Stimulated activated naive CD8-positive, alpha-beta T cell treated with anti-CD3 and anti-CD28 coated beads, Interleukin-15, amount 100 ng/mL, for 72 hours (primary cell): ENCODE results near the gene TUBA3C.
"Not testable (repeated sequence)": the region's sequence is repeated elsewhere in the genome, so short reads cannot be mapped to it uniquely, and the experiment has no call there.

Source experiments
- ATAC-seq: fragments of 150-1000 bp; cut with Tn5 transposase; 2 replicates; pipeline ENCODE4 v1.10.0; 2021; ENCODE audit warnings: mild to moderate bottlenecking, moderate library complexity
- DNase-seq, 2 donors: peaks; one replicate each; pipeline ENCODE4 v3.0.0; 2021 to 2022
- H3K27ac Mint-ChIP-seq, 2 donors: one replicate each; pipeline ENCODE4 v1.8.0; 2022; ENCODE audit warnings: mild to moderate bottlenecking in 2 of 2, mixed read lengths in 2 of 2, moderate library complexity in 2 of 2
- H3K27me3 Mint-ChIP-seq: one replicate; pipeline ENCODE4 v1.8.0; 2022; ENCODE audit warnings: mixed read lengths
- H3K4me1 Mint-ChIP-seq: one replicate; pipeline ENCODE4 v1.8.0; 2022; ENCODE audit warnings: mild to moderate bottlenecking, mixed read lengths
- H3K4me3 Mint-ChIP-seq, 2 donors: one replicate each; pipeline ENCODE4 v1.8.0; 2022; ENCODE audit warnings: mild to moderate bottlenecking in 2 of 2, mixed read lengths in 2 of 2, moderate library complexity in 1 of 2
- H3K9me3 Mint-ChIP-seq, 2 donors: one replicate each; pipeline ENCODE4 v1.8.0; 2022; ENCODE audit warnings: mixed read lengths in 2 of 2

Gene TUBA3C

GRCh38 chr13:19181621-19182485 is at the start of gene TUBA3C:
Gene TUBA3C, minus strand, starts transcription at chr13:19181824. Its CDS starts 77 bp downstream, at chr13:19181747.
- no peaks in the 10 kb centered on the region for H3K27me3 Mint-ChIP-seq
- H3K27ac Mint-ChIP-seq, result peak within 1 kb of the TSS in 1 of 2 donors; percentile 12
- no peaks in the 10 kb centered on the region for H3K4me1 Mint-ChIP-seq
- ATAC-seq, result no peak
- peaks cover 0 to 7% of the 10 kb centered on the region in 2 donors for H3K9me3 Mint-ChIP-seq
- H3K4me3 Mint-ChIP-seq, result no peak within 1 kb of the TSS
- DNase-seq, result no peak

GRCh38 chr13:19207413-19207812 is 25.8 kb upstream of the TUBA3C start:
- H3K9me3 Mint-ChIP-seq, H3K4me3 Mint-ChIP-seq, H3K27ac Mint-ChIP-seq, DNase-seq, H3K27me3 Mint-ChIP-seq, ATAC-seq, H3K4me1 Mint-ChIP-seq: not testable (repeated sequence)

GRCh38 chr13:19192622-19193021 is 11.0 kb upstream of the TUBA3C start:
- not testable (repeated sequence) for H3K27ac Mint-ChIP-seq, H3K27me3 Mint-ChIP-seq, H3K4me1 Mint-ChIP-seq, H3K4me3 Mint-ChIP-seq, DNase-seq, ATAC-seq, H3K9me3 Mint-ChIP-seq

- not testable (repeated sequence) for DNase-seq, H3K27ac Mint-ChIP-seq, ATAC-seq, H3K9me3 Mint-ChIP-seq, H3K27me3 Mint-ChIP-seq, H3K4me3 Mint-ChIP-seq, H3K4me1 Mint-ChIP-seq
Measured at GRCh38 chr13:19189911-19190310, 8.3 kb upstream of the TUBA3C start.

- not testable (repeated sequence) for H3K27me3 Mint-ChIP-seq
Measured at GRCh38 chr13:19189368-19189767, 7.7 kb upstream of the TUBA3C start.

GRCh38 chr13:19185865-19186645 is 4.4 kb upstream of the TUBA3C start:
- no peak for DNase-seq
- peaks cover 0 to 7% of the 10 kb centered on the region in 2 donors for H3K9me3 Mint-ChIP-seq
- ATAC-seq, result no peak
- H3K4me1 Mint-ChIP-seq, result no peaks in the 10 kb centered on the region
- peak overlapping the region in 1 of 2 donors; percentile 34 for H3K27ac Mint-ChIP-seq
- no peak overlapping the region for H3K4me3 Mint-ChIP-seq
- H3K27me3 Mint-ChIP-seq, result no peaks in the 10 kb centered on the region

More at GRCh38 chr13:19189368-19189767, 7.7 kb upstream of the TUBA3C start:
- not testable (repeated sequence) for H3K27ac Mint-ChIP-seq, ATAC-seq, H3K4me1 Mint-ChIP-seq, H3K4me3 Mint-ChIP-seq, DNase-seq, H3K9me3 Mint-ChIP-seq

- Mint-ChIP-seq H3K27me3 (no peaks in the 10 kb centered on the region), H3K27ac (no peak overlapping the region), H3K4me1 (no peaks in the 10 kb centered on the region), H3K9me3 (peaks cover 0 to 7% of the 10 kb centered on the region in 2 donors), H3K4me3 (no peak overlapping the region)
- DNase-seq (no peak), ATAC-seq (no peak)
Measured at GRCh38 chr13:19185086-19185864, 3.7 kb upstream of the TUBA3C start.

- peaks cover 0 to 7% of the 10 kb centered on the region in 2 donors for H3K9me3 Mint-ChIP-seq
- H3K4me1 Mint-ChIP-seq, result no peaks in the 10 kb centered on the region
- no peaks in the 10 kb centered on the region for H3K27me3 Mint-ChIP-seq
- H3K4me3 Mint-ChIP-seq, result no peak overlapping the region
- no peak for DNase-seq
- H3K27ac Mint-ChIP-seq, result no peak overlapping the region
- ATAC-seq, result no peak
Measured at GRCh38 chr13:19184176-19184575, 2.6 kb upstream of the TUBA3C start.

GRCh38 chr13:19183676-19184075 is 2.1 kb upstream of the TUBA3C start:
- H3K9me3 Mint-ChIP-seq, result peaks cover 0 to 7% of the 10 kb centered on the region in 2 donors
- no peak overlapping the region for H3K4me3 Mint-ChIP-seq
- H3K4me1 Mint-ChIP-seq, result no peaks in the 10 kb centered on the region
- no peaks in the 10 kb centered on the region for H3K27me3 Mint-ChIP-seq
- ATAC-seq, result no peak
- H3K27ac Mint-ChIP-seq, result no peak overlapping the region
- DNase-seq, result no peak

- Mint-ChIP-seq H3K27ac (no peak overlapping the region), H3K4me1 (no peaks in the 10 kb centered on the region), H3K27me3 (no peaks in the 10 kb centered on the region), H3K9me3 (peaks cover 0 to 7% of the 10 kb centered on the region in 2 donors), H3K4me3 (no peak overlapping the region)
- ATAC-seq (no peak), DNase-seq (no peak)
Measured at GRCh38 chr13:19182536-19182935, 912 bp upstream of the TUBA3C start.

GRCh38 chr13:19181021-19181620 is 503 bp downstream of the TUBA3C start:
- no peaks in the 10 kb centered on the region for H3K27me3 Mint-ChIP-seq
- no peak overlapping the region for H3K27ac Mint-ChIP-seq
- H3K4me1 Mint-ChIP-seq, result no peaks in the 10 kb centered on the region
- no peak for DNase-seq
- ATAC-seq, result no peak
- no peak overlapping the region for H3K4me3 Mint-ChIP-seq
- peaks cover 0 to 7% of the 10 kb centered on the region in 2 donors for H3K9me3 Mint-ChIP-seq

- Mint-ChIP-seq H3K27me3 (no peaks in the 10 kb centered on the region), H3K27ac (peak overlapping the region in 1 of 2 donors; percentile 74), H3K4me3 (no peak overlapping the region), H3K9me3 (peaks cover 0 to 7% of the 10 kb centered on the region in 2 donors), H3K4me1 (no peaks in the 10 kb centered on the region)
- DNase-seq (no peak), ATAC-seq (no peak)
Measured at GRCh38 chr13:19179916-19180315, 1.7 kb downstream of the TUBA3C start.

- Mint-ChIP-seq H3K27ac (no peak overlapping the region), H3K9me3 (peaks cover 0 to 7% of the 10 kb centered on the region in 2 donors), H3K4me3 (no peak overlapping the region), H3K4me1 (no peaks in the 10 kb centered on the region), H3K27me3 (no peaks in the 10 kb centered on the region)
- no peak for DNase-seq
- ATAC-seq, result no peak
Measured at GRCh38 chr13:19178901-19179593, 2.6 kb downstream of the TUBA3C start.

- not testable (repeated sequence) for H3K4me3 Mint-ChIP-seq, ATAC-seq, DNase-seq, H3K27me3 Mint-ChIP-seq, H3K27ac Mint-ChIP-seq, H3K9me3 Mint-ChIP-seq, H3K4me1 Mint-ChIP-seq
Measured at GRCh38 chr13:19176981-19177776, 4.4 kb downstream of the TUBA3C start.
